Kidney epithelial cell (primary cell): ENCODE data around the gene MARS1. TPM values are rescaled to one million over a fixed set of nuclear protein-coding genes. Genes with fewer than 3 reads are reported as not detected.

Source experiments
- DNase-seq: peaks from one replicate; pipeline ENCODE4 v3.0.0-alpha.2; 2010; ENCODE audit warnings: low read depth
- H3K27me3 ChIP-seq: 2 replicates; pipeline ENCODE4 v1.6.0; 2011; ENCODE audit warnings: low read length; ENCODE audit not compliant: control insufficient read depth, insufficient read depth
- H3K36me3 ChIP-seq: 2 replicates; pipeline ENCODE4 v1.5.1; 2011; ENCODE audit warnings: low read length; ENCODE audit not compliant: control insufficient read depth, insufficient read depth
- H3K4me3 ChIP-seq: 2 replicates; pipeline ENCODE4 v1.5.1; 2011; ENCODE audit warnings: low read depth, mild to moderate bottlenecking, control low read depth, low read length
- CTCF ChIP-seq: IDR thresholded peaks from 2 replicates; pipeline ENCODE4 v1.5.1; 2011; ENCODE audit warnings: mild to moderate bottlenecking, moderate library complexity, low read length, control low read depth, inconsistent platforms; ENCODE audit not compliant: insufficient read depth, poor library complexity, severe bottlenecking
- total RNA-seq: library from RNA; depleted of rRNA; stranded (reverse); fragments of >200 nt; gene quantifications from 2 replicates; pipeline ENCODE4 v1.2.3, GENCODE V29; 2015

MARS1 gene
- total RNA-seq, 1 donor from 2014 or later, result 268 TPM

GRCh38 chr12:57464569-57464968 is 23.3 kb upstream of the MARS1 start:
- Histone ChIP-seq H3K27me3 (peaks cover 22% of the 10 kb centered on the region), H3K4me3 (no peak overlapping the region), H3K36me3 (no peaks in the 10 kb centered on the region)
- TF ChIP-seq CTCF, result no peak
- no peak for DNase-seq

GRCh38 chr12:57465030-57465746 is 22.7 kb upstream of the MARS1 start:
- Histone ChIP-seq H3K27me3 (peaks cover 24% of the 10 kb centered on the region), H3K36me3 (no peaks in the 10 kb centered on the region), H3K4me3 (no peak overlapping the region)
- TF ChIP-seq CTCF, result no peak
- DNase-seq, result no peak

GRCh38 chr12:57465747-57466505 is 21.9 kb upstream of the MARS1 start:
- DNase-seq, result no peak
- no peak for TF ChIP-seq CTCF
- no peaks in the 10 kb centered on the region for H3K36me3 ChIP-seq
- no peak overlapping the region for H3K4me3 ChIP-seq
- peaks cover 29% of the 10 kb centered on the region for H3K27me3 ChIP-seq

GRCh38 chr12:57467212-57467874 is 20.5 kb upstream of the MARS1 start:
- H3K4me3 ChIP-seq, result no peak overlapping the region
- no peak for TF ChIP-seq CTCF
- DNase-seq, result no peak
- peaks cover 38% of the 10 kb centered on the region for H3K27me3 ChIP-seq
- H3K36me3 ChIP-seq, result no peaks in the 10 kb centered on the region

- Histone ChIP-seq H3K4me3 (no peak overlapping the region), H3K36me3 (no peaks in the 10 kb centered on the region), H3K27me3 (peaks cover 42% of the 10 kb centered on the region)
- no peak for TF ChIP-seq CTCF
- DNase-seq, result no peak
Observed at GRCh38 chr12:57467915-57468314, 20.0 kb upstream of the MARS1 start.
